Endothelial cell of umbilical vein (primary cell): ENCODE data around the gene EVX1.

Experiments
- CTCF ChIP-seq, 2 donors: IDR thresholded peaks; 1 replicate in 1 of 2; 2 replicates in 1 of 2; pipeline ENCODE4 v1.5.1; 2011; ENCODE audit warnings: low read length in 2 of 2, mild to moderate bottlenecking in 2 of 2, moderate library complexity in 2 of 2, control low read depth in 1 of 2, inconsistent platforms in 1 of 2, low read depth in 1 of 2; ENCODE audit not compliant: insufficient read depth in 1 of 2; ENCODE audit errors: extremely low read depth in 1 of 2
- EZH2 ChIP-seq: IDR thresholded peaks from 2 replicates; pipeline ENCODE4 v1.6.1; 2012; ENCODE audit warnings: borderline replicate concordance, low read depth, mild to moderate bottlenecking, moderate library complexity, low read length, inconsistent platforms; ENCODE audit not compliant: severe bottlenecking
- POLR2A ChIP-seq: IDR thresholded peaks from 2 replicates; pipeline ENCODE4 v1.6.1; 2012; ENCODE audit warnings: low read depth, mild to moderate bottlenecking, control low read depth, low read length
- POLR2AphosphoS5 ChIP-seq: IDR thresholded peaks from 2 replicates; pipeline ENCODE4 v1.6.1; 2012; ENCODE audit warnings: low read depth, mild to moderate bottlenecking, control low read depth, low read length, moderate library complexity; ENCODE audit not compliant: insufficient read depth

GRCh38 chr7:27220440-27220955, 22.1 kb upstream of the EVX1 start:
- TF ChIP-seq CTCF (IDR thresholded peaks at IDR 0.05; ENCODE audit: extremely low read depth in 1 of 2, insufficient read depth in 1 of 2, low read depth in 1 of 2, low read length in 2 of 2), result no peak
- no peak for TF ChIP-seq POLR2A
- no peak for TF ChIP-seq POLR2AphosphoS5
- TF ChIP-seq EZH2, result peak; percentile 75
